Endodermal cell (in vitro differentiated cells): ENCODE measurements around the gene TSPAN4. TPM values are rescaled to one million over a fixed set of nuclear protein-coding genes. Genes with fewer than 3 reads are reported as not detected.

ENCODE experiments used
- DNase-seq: peaks from one replicate; pipeline ENCODE4 v3.0.0-alpha.2; 2017
- H3K27ac ChIP-seq: 2 replicates; pipeline ENCODE4 v1.5.1; 2013; ENCODE audit warnings: mild to moderate bottlenecking, low read depth, low read length, moderate library complexity
- H3K27me3 ChIP-seq: 2 replicates; pipeline ENCODE4 v1.6.1; 2013; ENCODE audit warnings: mild to moderate bottlenecking, low read length, moderate library complexity; ENCODE audit not compliant: insufficient read depth, control insufficient read depth, poor library complexity, severe bottlenecking
- H3K36me3 ChIP-seq: 2 replicates; pipeline ENCODE4 v1.7.0; 2013; ENCODE audit warnings: mild to moderate bottlenecking, low read length, moderate library complexity; ENCODE audit not compliant: control insufficient read depth, insufficient read depth
- H3K4me1 ChIP-seq: one replicate; pipeline ENCODE4 v1.7.0; 2013; ENCODE audit warnings: low read length; ENCODE audit not compliant: control insufficient read depth, insufficient read depth
- H3K4me3 ChIP-seq: 2 replicates; pipeline ENCODE4 v1.5.1; 2013; ENCODE audit warnings: mild to moderate bottlenecking, low read length, moderate library complexity
- H3K9ac ChIP-seq: 2 replicates; pipeline ENCODE4 v1.6.1; 2013; ENCODE audit warnings: mild to moderate bottlenecking, low read length, moderate library complexity; ENCODE audit not compliant: poor library complexity, severe bottlenecking; ENCODE audit errors: extremely low read depth
- H3K9me3 ChIP-seq: 2 replicates; pipeline ENCODE4 v1.6.1; 2013; ENCODE audit warnings: mild to moderate bottlenecking, low read length, moderate library complexity; ENCODE audit not compliant: control insufficient read depth
- H3K27ac Mint-ChIP-seq: 2 replicates; pipeline ENCODE4 v1.8.0; 2020; ENCODE audit warnings: mixed read lengths
- H3K27me3 Mint-ChIP-seq: 2 replicates; pipeline ENCODE4 v1.8.0; 2021; ENCODE audit warnings: mild to moderate bottlenecking, mixed read lengths; ENCODE audit not compliant: insufficient read depth
- H3K36me3 Mint-ChIP-seq: 2 replicates; pipeline ENCODE4 v1.8.0; 2020; ENCODE audit warnings: low read depth, mixed read lengths
- H3K4me1 Mint-ChIP-seq: 2 replicates; pipeline ENCODE4 v1.8.0; 2020; ENCODE audit warnings: mixed read lengths
- H3K4me3 Mint-ChIP-seq: 2 replicates; pipeline ENCODE4 v1.8.0; 2020; ENCODE audit warnings: mild to moderate bottlenecking, moderate library complexity, mixed read lengths
- H3K9me3 Mint-ChIP-seq: 2 replicates; pipeline ENCODE4 v1.8.0; 2020; ENCODE audit warnings: mild to moderate bottlenecking, mixed read lengths
- WGBS, 2 experiments: methylation state at CpG; one replicate each; pipeline versions ENCODE4 v1.1.5 to v1.1.7; 2013; ENCODE audit warnings: missing lambda C conversion rate in 2 of 2, mixed read lengths in 1 of 2; ENCODE audit not compliant: insufficient coverage in 1 of 2, insufficient read length in 1 of 2; 5-methylcytosine and 5-hydroxymethylcytosine counted together
- total RNA-seq, 2 donors: library from RNA; stranded (reverse); fragmentation: NEBNext Ultra II Directional in 1 of 2; extraction: Animal tissue kit (Norgen Biotek cat#: 25700) in 1 of 2; gene quantifications; 2 replicates in 1 of 2; 3 replicates in 1 of 2; pipeline ENCODE4 v1.2.1, GENCODE V29; 2021
- TF ChIP-seq, protein P1 (sequence below): fragments of 200-600 bp; sonication (generic); conservative IDR thresholded peaks from 2 replicates; pipeline ENCODE4 v1.5.0; 2021; ENCODE audit warnings: antibody characterized with exemption, mild to moderate bottlenecking

The TSPAN4 gene
- total RNA-seq, 2 donors from 2014 or later: 56.8 to 71.1 TPM

DNA sequence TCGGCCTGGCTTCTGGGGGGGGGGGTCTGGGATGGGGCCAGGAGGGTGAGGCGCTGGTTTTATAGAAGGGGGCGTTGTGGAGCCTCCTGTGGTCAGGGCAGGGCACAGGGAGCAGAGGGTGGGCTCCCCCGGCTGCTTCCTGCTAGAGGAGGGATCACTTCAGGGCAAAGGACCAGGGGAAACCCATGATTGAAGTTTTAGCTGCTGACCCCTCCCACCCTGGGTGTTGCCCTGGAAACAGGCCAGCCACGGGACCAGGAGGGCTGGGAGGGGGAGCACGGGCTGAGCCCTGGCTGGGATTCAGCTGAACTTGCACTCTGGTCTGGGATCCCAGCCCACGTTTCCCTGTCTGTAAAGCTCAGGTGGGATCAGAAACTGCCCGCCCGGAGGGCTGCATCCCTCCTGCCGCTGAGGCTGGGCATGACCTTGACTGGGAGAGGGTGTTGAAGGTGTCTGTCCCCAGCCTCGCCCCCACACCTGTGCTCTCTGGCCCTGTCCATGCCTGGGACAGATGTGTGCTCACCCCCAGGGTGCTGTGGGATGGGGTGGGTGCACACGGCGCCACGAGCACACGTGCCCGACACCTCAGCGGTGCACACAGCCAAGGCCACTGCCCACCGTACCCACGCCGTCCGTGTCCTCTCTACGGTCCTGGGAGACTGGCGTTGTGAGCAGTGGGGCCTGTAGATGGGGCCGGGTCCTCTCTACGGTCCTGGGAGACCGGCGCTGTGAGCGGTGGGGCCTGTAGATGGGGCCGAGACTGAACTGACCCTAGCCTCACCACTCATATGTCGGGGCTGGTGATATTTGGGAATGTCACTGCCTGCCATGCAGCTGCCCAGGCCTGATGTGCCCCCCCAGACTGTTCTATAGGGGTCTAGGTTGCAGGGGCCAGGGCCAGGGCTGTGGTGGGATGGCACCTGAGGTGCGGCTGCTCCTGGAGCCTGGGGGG lies 2.3 kb downstream of the TSPAN4 start:
- Histone ChIP-seq H3K27me3 (no peaks in the 10 kb centered on the region), H3K9me3 (no peaks in the 10 kb centered on the region), H3K4me1 (peaks cover 18% of the 10 kb centered on the region), H3K36me3 (peaks cover 14% of the 10 kb centered on the region), H3K9ac (peak overlapping the region; percentile 60), H3K27ac (peak overlapping the region; percentile 34), H3K4me3 (peak overlapping the region; percentile 88)
- no peaks in the 10 kb centered on the region for H3K9me3 Mint-ChIP-seq
- DNase-seq: peak; percentile 96
- H3K27ac Mint-ChIP-seq: peak overlapping the region; percentile 90
- WGBS, 2 experiments: 39 to 46% methylated on average over 23 to 31 of the region's 31 CpGs
- H3K4me1 Mint-ChIP-seq: peaks cover 17% of the 10 kb centered on the region
- TF ChIP-seq, protein P1, sequence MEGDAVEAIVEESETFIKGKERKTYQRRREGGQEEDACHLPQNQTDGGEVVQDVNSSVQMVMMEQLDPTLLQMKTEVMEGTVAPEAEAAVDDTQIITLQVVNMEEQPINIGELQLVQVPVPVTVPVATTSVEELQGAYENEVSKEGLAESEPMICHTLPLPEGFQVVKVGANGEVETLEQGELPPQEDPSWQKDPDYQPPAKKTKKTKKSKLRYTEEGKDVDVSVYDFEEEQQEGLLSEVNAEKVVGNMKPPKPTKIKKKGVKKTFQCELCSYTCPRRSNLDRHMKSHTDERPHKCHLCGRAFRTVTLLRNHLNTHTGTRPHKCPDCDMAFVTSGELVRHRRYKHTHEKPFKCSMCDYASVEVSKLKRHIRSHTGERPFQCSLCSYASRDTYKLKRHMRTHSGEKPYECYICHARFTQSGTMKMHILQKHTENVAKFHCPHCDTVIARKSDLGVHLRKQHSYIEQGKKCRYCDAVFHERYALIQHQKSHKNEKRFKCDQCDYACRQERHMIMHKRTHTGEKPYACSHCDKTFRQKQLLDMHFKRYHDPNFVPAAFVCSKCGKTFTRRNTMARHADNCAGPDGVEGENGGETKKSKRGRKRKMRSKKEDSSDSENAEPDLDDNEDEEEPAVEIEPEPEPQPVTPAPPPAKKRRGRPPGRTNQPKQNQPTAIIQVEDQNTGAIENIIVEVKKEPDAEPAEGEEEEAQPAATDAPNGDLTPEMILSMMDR: peak; percentile 53
- peaks cover 5% of the 10 kb centered on the region for H3K36me3 Mint-ChIP-seq
- H3K4me3 Mint-ChIP-seq: peak overlapping the region; percentile 78
- peaks cover 5% of the 10 kb centered on the region for H3K27me3 Mint-ChIP-seq

DNA sequence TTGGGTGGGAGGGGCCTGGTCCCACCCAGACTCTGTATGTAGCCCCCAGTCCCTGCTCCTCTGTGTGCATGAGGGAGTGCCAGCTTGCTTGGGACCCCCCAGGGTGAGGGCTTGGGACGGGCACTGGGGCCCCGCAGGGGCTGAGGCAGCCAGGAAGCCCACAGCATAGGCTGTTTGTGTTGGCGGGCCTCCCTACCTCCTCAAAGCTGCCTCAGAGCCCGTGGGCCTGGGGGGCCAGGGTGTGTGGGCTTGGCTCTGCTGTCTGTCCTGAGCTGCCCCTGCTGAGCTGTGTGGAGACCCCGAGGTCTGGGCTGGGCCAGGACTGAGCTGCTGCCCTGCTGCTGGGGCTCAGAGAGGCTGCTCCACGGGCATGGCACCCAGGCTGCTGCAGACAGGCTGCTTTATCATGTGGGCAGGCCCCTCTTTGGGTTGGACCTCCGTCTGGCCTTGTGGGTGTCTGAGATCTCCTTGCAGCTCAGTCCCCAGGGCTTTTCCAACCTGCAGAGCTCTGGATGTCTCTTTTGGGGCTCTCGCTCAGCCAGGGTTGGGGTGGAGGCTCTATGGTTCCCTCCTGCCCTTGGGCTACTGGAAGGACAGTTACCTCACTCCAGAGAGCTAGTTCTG lies 3.3 kb downstream of the TSPAN4 start:
- 76 to 84% methylated on average over 6 to 8 of the region's 8 CpGs for WGBS, 2 experiments
- H3K9me3 Mint-ChIP-seq: no peaks in the 10 kb centered on the region
- no peaks in the 10 kb centered on the region for H3K36me3 Mint-ChIP-seq
- TF ChIP-seq, protein P1: no peak
- no peak overlapping the region for H3K9ac ChIP-seq
- H3K4me1 Mint-ChIP-seq: peaks cover 11% of the 10 kb centered on the region
- H3K27ac Mint-ChIP-seq: no peak overlapping the region
- H3K36me3 ChIP-seq: peaks cover 4% of the 10 kb centered on the region
- no peaks in the 10 kb centered on the region for H3K27me3 ChIP-seq
- no peak for DNase-seq
- peaks cover 6% of the 10 kb centered on the region for H3K27me3 Mint-ChIP-seq
- H3K4me3 ChIP-seq: no peak overlapping the region
- H3K4me3 Mint-ChIP-seq: no peak overlapping the region
- no peaks in the 10 kb centered on the region for H3K9me3 ChIP-seq
- H3K4me1 ChIP-seq: peaks cover 21% of the 10 kb centered on the region
- no peak overlapping the region for H3K27ac ChIP-seq

DNA sequence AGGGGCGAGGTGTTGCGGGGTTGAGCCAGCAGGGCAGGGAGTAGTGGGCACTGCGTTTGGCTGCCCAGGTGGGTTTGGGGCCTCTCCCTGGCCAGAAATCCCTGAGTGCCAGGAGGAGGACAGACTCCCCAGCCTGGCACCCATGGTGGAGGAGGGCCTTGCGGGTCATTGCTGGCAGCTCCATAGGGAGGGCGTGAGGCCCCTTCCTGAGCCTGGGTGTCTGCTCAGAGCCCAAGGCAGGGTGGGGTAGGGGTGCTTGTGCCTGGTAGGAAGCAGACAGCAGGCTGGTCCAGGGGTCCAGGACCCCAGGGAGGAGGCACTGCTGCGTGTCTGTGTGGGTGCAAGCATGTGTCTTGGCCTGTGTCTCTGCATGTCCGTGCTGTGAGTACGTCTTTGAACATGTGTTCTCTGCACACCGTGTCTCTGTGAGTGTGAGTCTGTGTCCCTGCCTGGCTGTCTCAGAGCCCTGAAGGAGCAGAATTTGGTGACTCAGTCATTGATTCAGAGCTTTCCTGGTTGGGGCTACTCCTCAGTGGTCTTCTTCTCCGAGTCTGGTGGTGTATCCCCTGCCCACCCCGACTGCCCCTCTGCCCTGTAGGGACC lies 3.9 kb downstream of the TSPAN4 start:
- H3K36me3 ChIP-seq: no peaks in the 10 kb centered on the region
- Mint-ChIP-seq H3K27me3 (peaks cover 7% of the 10 kb centered on the region), H3K9me3 (no peaks in the 10 kb centered on the region), H3K27ac (no peak overlapping the region), H3K4me3 (no peak overlapping the region), H3K4me1 (peaks cover 7% of the 10 kb centered on the region), H3K36me3 (no peaks in the 10 kb centered on the region)
- no peaks in the 10 kb centered on the region for H3K27me3 ChIP-seq
- H3K27ac ChIP-seq: no peak overlapping the region
- 93 to 100% methylated on average over 9 to 11 of the region's 11 CpGs for WGBS, 2 experiments
- no peak for DNase-seq
- H3K9ac ChIP-seq: no peak overlapping the region
- peaks cover 24% of the 10 kb centered on the region for H3K4me1 ChIP-seq
- H3K4me3 ChIP-seq: no peak overlapping the region
- no peaks in the 10 kb centered on the region for H3K9me3 ChIP-seq
- TF ChIP-seq, protein P1: no peak
